K562 (cell line): ENCODE measurements around the gene VDR. TPM values are rescaled to one million over a fixed set of nuclear protein-coding genes. Genes with fewer than 3 reads are reported as not detected.

ENCODE experiments used
- ATAC-seq: fragments of 200-7000 bp; cut with Tn5 transposase; 3 replicates; pipeline ENCODE4 v1.9.1; 2020; ENCODE audit warnings: moderate library complexity
- BruUV-seq: library from RNA; stranded (reverse); fragments of 400-500 nt; replicated peaks from 2 replicates; lab custom pipeline; 2021; lab: Mats Ljungman, UMichigan
- CTCF ChIA-PET: fragments of 300-600 bp; formaldehyde crosslinking; extraction: SDS; loops from one replicate; lab custom pipeline; 2021; ENCODE audit warnings: low intra/inter-chr PET ratio; lab: Yijun Ruan, JAX
- POLR2A ChIA-PET: fragments of 300-600, 350-650 bp; sonication (Branson Sonifier 250); formaldehyde crosslinking; extraction: SDS; loops from one replicate; lab custom pipeline; 2021; ENCODE audit warnings: antibody characterized with exemption, inconsistent platforms; lab: Yijun Ruan, JAX
- DNase-seq, 4 experiments: peaks; one replicate each; pipeline versions ENCODE4 v3.0.0 to v3.0.0-alpha.2; 2011 to 2018; ENCODE audit warnings: low spot score in 3 of 4, mixed read lengths in 3 of 4; ENCODE audit errors: extremely low read depth in 1 of 4
- FAIRE-seq: peaks from 2 replicates; lab custom pipeline; 2011; peaks lifted over from hg19 to GRCh38; lab: Jason Lieb, UNC
- H2AFZ ChIP-seq: 2 replicates; pipeline ENCODE4 v1.6.0; 2011; ENCODE audit warnings: low read depth, low read length, control low read depth, inconsistent platforms
- H3K27ac ChIP-seq: fragments of 200-600 bp; 3 replicates; pipeline ENCODE4 v1.8.0; 2011; ENCODE audit warnings: low read depth, mild to moderate bottlenecking, control low read depth, inconsistent platforms, low read length, moderate library complexity, mixed read lengths; ENCODE audit errors: extremely low read depth
- H3K27me3 ChIP-seq, 2 experiments: fragments of 300-600 bp in 1 of 2; 2 replicates in 1 of 2; 3 replicates in 1 of 2; pipeline versions ENCODE4 v1.6.0 to v1.8.0; 2011; ENCODE audit warnings: inconsistent platforms in 2 of 2, low read length in 2 of 2, mild to moderate bottlenecking in 1 of 2, mixed read lengths in 1 of 2, moderate library complexity in 1 of 2; ENCODE audit not compliant: control insufficient read depth in 2 of 2, insufficient read depth in 2 of 2
- H3K36me3 ChIP-seq: fragments of 300-600 bp; 3 replicates; pipeline ENCODE4 v1.8.0; 2011; ENCODE audit warnings: mild to moderate bottlenecking, low read length, inconsistent platforms; ENCODE audit not compliant: control insufficient read depth, insufficient read depth
- H3K4me1 ChIP-seq, 2 experiments: fragments of 200-600 bp in 1 of 2; replicated peaks in 1 of 2; 2 replicates in 1 of 2; 3 replicates in 1 of 2; pipeline versions ENCODE4 v1.5.1 to v1.8.0; 2011; ENCODE audit warnings: inconsistent platforms in 2 of 2, low read length in 2 of 2, mild to moderate bottlenecking in 1 of 2, mixed read lengths in 1 of 2, moderate library complexity in 1 of 2; ENCODE audit not compliant: control insufficient read depth in 2 of 2, insufficient read depth in 2 of 2
- H3K4me2 ChIP-seq: 2 replicates; pipeline ENCODE4 v1.6.1; 2011; ENCODE audit warnings: low read length, control low read depth, inconsistent platforms, mixed read lengths; ENCODE audit not compliant: insufficient read depth
- H3K4me3 ChIP-seq: fragments of 200-600 bp; sonication (generic), shearing (Covaris generic); 2 replicates; pipeline ENCODE4 v1.5.1; 2016; ENCODE audit warnings: control low read depth, inconsistent platforms
- H3K79me2 ChIP-seq: fragments of 200-600 bp; 3 replicates; pipeline ENCODE4 v1.8.0; 2011; ENCODE audit warnings: low read length, inconsistent platforms; ENCODE audit not compliant: control insufficient read depth, insufficient read depth
- H3K9ac ChIP-seq, 2 experiments: 2 replicates each; pipeline versions ENCODE4 v1.6.0 to v1.6.1; 2011; ENCODE audit warnings: low read depth in 2 of 2, low read length in 2 of 2, control low read depth in 1 of 2, inconsistent platforms in 1 of 2, mild to moderate bottlenecking in 1 of 2, mixed read lengths in 1 of 2; ENCODE audit not compliant: insufficient read depth in 1 of 2
- H3K9me1 ChIP-seq: one replicate; pipeline ENCODE4 v1.6.0; 2011; ENCODE audit warnings: inconsistent platforms, mild to moderate bottlenecking, low read length, moderate library complexity; ENCODE audit not compliant: control insufficient read depth, insufficient read depth
- H3K9me3 ChIP-seq: replicated peaks from 2 replicates; pipeline ENCODE4 v1.5.1; 2011; ENCODE audit warnings: low read depth, low read length, inconsistent platforms; ENCODE audit not compliant: control insufficient read depth, insufficient read depth
- H4K20me1 ChIP-seq: replicated peaks from 2 replicates; pipeline ENCODE4 v1.6.1; 2011; ENCODE audit warnings: low read length, inconsistent platforms, mixed read lengths; ENCODE audit not compliant: control insufficient read depth, insufficient read depth
- BCOR ChIP-seq: fragments of 450-650 bp; IDR thresholded peaks from 2 replicates; pipeline ENCODE4 v1.6.1; 2016
- CSDE1 ChIP-seq, 2 experiments: fragments of 450-650 bp; IDR thresholded peaks; 2 replicates each; pipeline ENCODE4 v1.6.1; 2016; ENCODE audit warnings: mild to moderate bottlenecking in 1 of 2
- DDX20 ChIP-seq: fragments of 450-650 bp; IDR thresholded peaks from 2 replicates; pipeline ENCODE4 v1.6.1; 2016; ENCODE audit warnings: missing genetic modification characterization, low read depth, mild to moderate bottlenecking, missing compliant biosample characterization, moderate library complexity
- ELF1 ChIP-seq: fragments of 200-800 bp; sonication (Bioruptor generic); IDR thresholded peaks from 2 replicates; pipeline ENCODE4 v1.6.1; 2016; ENCODE audit warnings: missing genetic modification characterization, missing compliant biosample characterization
- ELF2 ChIP-seq: fragments of 250-450 bp; sonication (Bioruptor Pico); IDR thresholded peaks from 2 replicates; pipeline ENCODE4 v1.5.0; 2021; ENCODE audit warnings: mild to moderate bottlenecking
- KLF10 ChIP-seq: fragments of 250-450 bp; sonication (Bioruptor Pico); IDR thresholded peaks from 2 replicates; pipeline ENCODE4 v1.6.1; 2021; ENCODE audit warnings: matching md5 sums
- NCOA2 ChIP-seq, 2 experiments: fragments of 450-650 bp; IDR thresholded peaks; 2 replicates each; pipeline ENCODE4 v1.6.1; 2018; ENCODE audit warnings: mild to moderate bottlenecking in 2 of 2, moderate library complexity in 1 of 2; ENCODE audit not compliant: partially characterized antibody in 2 of 2
- NFIC ChIP-seq: fragments of 450-650 bp; IDR thresholded peaks from 2 replicates; pipeline ENCODE4 v1.6.1; 2017; ENCODE audit warnings: mild to moderate bottlenecking, inconsistent platforms
- NR2C2 ChIP-seq, 2 experiments: fragments of 200-800 bp in 1 of 2; sonication (Bioruptor generic) in 1 of 2; sonication (generic) in 1 of 2; formaldehyde crosslinking in 1 of 2; IDR thresholded peaks; 2 replicates each; pipeline versions ENCODE4 v1.6.1 to v1.8.0; 2016 to 2022; ENCODE audit warnings: mild to moderate bottlenecking in 1 of 2, missing compliant biosample characterization in 1 of 2, missing genetic modification characterization in 1 of 2, missing genetic modification reagents in 1 of 2
- RAD51 ChIP-seq: fragments of 450-650 bp; IDR thresholded peaks from 2 replicates; pipeline ENCODE4 v1.7.1; 2016; ENCODE audit warnings: low read depth, mild to moderate bottlenecking, borderline replicate concordance
- RBM39 ChIP-seq: fragments of 200-400 bp; formaldehyde crosslinking; optimal IDR thresholded peaks from 2 replicates; pipeline ENCODE3; 2018; ENCODE audit warnings: low read depth, low read length
- SMAD2 ChIP-seq: fragments of 150-350 bp; IDR thresholded peaks from 2 replicates; pipeline ENCODE4 v1.6.1; 2014; ENCODE audit warnings: low read depth, mild to moderate bottlenecking, low read length
- SMARCA5 ChIP-seq: fragments of 450-650 bp; IDR thresholded peaks from 2 replicates; pipeline ENCODE4 v1.6.1; 2016
- TAF1 ChIP-seq: IDR thresholded peaks from 2 replicates; pipeline ENCODE4 v1.6.1; 2011; ENCODE audit warnings: mild to moderate bottlenecking, low read length, moderate library complexity; ENCODE audit not compliant: insufficient read depth, control insufficient read depth, severe bottlenecking; ENCODE audit errors: extremely low read depth
- TAF15 ChIP-seq: fragments of 200-400 bp; formaldehyde crosslinking; IDR thresholded peaks from 2 replicates; pipeline ENCODE4 v1.6.1; 2017; ENCODE audit warnings: mild to moderate bottlenecking, low read depth, low read length, moderate library complexity
- TAF7 ChIP-seq: fragments of 450-650 bp; IDR thresholded peaks from 2 replicates; pipeline ENCODE4 v1.6.1; 2016; ENCODE audit warnings: missing genetic modification characterization, missing compliant biosample characterization
- U2AF1 ChIP-seq: fragments of 200-400 bp; formaldehyde crosslinking; optimal IDR thresholded peaks from 2 replicates; pipeline ENCODE3; 2017; ENCODE audit warnings: mild to moderate bottlenecking, low read depth, low read length, moderate library complexity
- ZBTB7A ChIP-seq: IDR thresholded peaks from 2 replicates; pipeline ENCODE4 v1.6.1; 2011; ENCODE audit warnings: low read depth, mild to moderate bottlenecking, low read length, moderate library complexity, borderline replicate concordance; ENCODE audit not compliant: control insufficient read depth
- ZC3H4 ChIP-seq: sonication (generic); formaldehyde crosslinking; IDR thresholded peaks from 2 replicates; pipeline ENCODE4 v1.9.0; 2021; ENCODE audit warnings: missing genetic modification reagents, borderline replicate concordance
- ZFP36 ChIP-seq: fragments of 150-350 bp; IDR thresholded peaks from 2 replicates; pipeline ENCODE4 v1.6.1; 2018; ENCODE audit warnings: low read length, low read depth; ENCODE audit not compliant: partially characterized antibody
- ZNF12 ChIP-seq: sonication (generic); formaldehyde crosslinking; IDR thresholded peaks from 2 replicates; pipeline ENCODE4 v1.4.0; 2020; ENCODE audit warnings: mild to moderate bottlenecking, missing genetic modification reagents
- WGBS: fragments of 100-300 bp; shearing (Covaris generic); methylation state at CpG from one replicate; pipeline ENCODE4 v1.1.6; 2016; ENCODE audit warnings: low coverage, mixed read lengths; ENCODE audit not compliant: insufficient coverage; ENCODE audit errors: missing lambda C conversion rate; 5-methylcytosine and 5-hydroxymethylcytosine counted together
- in situ Hi-C: fragments of 300-500 bp; cut with MboI; formaldehyde crosslinking; loops from 4 replicates; pipeline ENCODE4 v1.15.0; 2018; ENCODE audit warnings: inconsistent platforms, mixed read lengths
- intact Hi-C: fragments of 100-400 bp; cut with micrococcal nuclease; formaldehyde crosslinking; loops from 2 replicates; pipeline ENCODE4 v1.14.2; 2022
- polyA plus RNA-seq, 8 experiments: library from polyadenylated mRNA; depleted of rRNA in 4 of 8; stranded (reverse) in 5 of 8; unstranded in 3 of 8; fragments of >200 nt; fragmentation: Nextera tagmentation in 2 of 8; fragmentation: Illumina TruSeq in 1 of 8; extraction: Ambion mirVana in 2 of 8; extraction: Trizol in 1 of 8; gene quantifications; 2 replicates each; pipeline versions ENCODE4 v1.2.1 to v1.2.3, GENCODE V29; 2011 to 2014; ENCODE audit warnings: inconsistent platforms in 1 of 8, missing spikeins in 1 of 8
- total RNA-seq, 7 experiments: library from RNA; depleted of rRNA in 6 of 7; stranded (reverse); fragments of >200 nt in 6 of 7; fragmentation: Illumina TruSeq in 2 of 7; extraction: Trizol in 2 of 7; gene quantifications; 2 replicates each; pipeline versions ENCODE4 v1.2.1 to v1.2.3, GENCODE V29; 2011 to 2021; ENCODE audit warnings: low replicate concordance in 1 of 7
- TF ChIP-seq, protein P1 (sequence below): fragments of 450-650 bp; IDR thresholded peaks from one replicate; pipeline ENCODE4 v1.6.1; 2018; ENCODE audit warnings: mild to moderate bottlenecking, moderate library complexity; ENCODE audit not compliant: partially characterized antibody

Gene VDR
- total and polyA plus RNA-seq, 9 of the 15 experiments (the other 6 are each of a cell fraction or from before 2014, with no cell fraction given) = 0.61 to 4.8 (median 2.0) TPM

DNA sequence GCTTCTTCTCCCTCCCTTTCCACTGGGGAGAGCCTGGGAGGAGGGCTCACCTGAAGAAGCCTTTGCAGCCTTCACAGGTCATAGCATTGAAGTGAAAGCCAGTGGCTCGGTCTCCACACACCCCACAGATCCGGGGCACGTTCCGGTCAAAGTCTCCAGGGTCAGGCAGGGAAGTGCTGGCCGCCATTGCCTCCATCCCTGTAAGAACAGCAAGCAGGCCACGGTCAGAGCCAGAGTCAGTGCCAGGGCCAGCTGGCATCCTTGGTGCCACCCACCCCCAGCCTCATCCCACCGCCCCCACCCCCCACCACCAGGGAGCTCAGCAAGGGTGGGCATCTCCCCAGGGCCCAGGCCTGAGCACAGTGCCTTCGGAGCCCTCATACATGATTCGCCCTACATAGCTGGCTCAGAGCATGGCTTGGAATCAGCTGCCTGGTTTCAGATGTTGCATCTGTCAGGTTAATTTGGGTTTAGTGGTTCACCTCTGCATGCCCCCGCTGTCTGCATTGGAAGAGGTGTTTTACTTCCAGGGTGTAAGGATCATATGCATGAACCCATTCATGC lies 25.8 kb downstream of the VDR start (continued):
- TF ChIP-seq TAF15 (no peak), NR2C2 (CRISPR knock-in tag; IDR thresholded peaks at IDR 0.05) (no peak), NR2C2 (tag; IDR thresholded peaks at IDR 0.05) (no peak), NCOA2 (IDR thresholded peaks at IDR 0.05; ENCODE audit: partially characterized antibody in 2 of 2) (no peak)

DNA sequence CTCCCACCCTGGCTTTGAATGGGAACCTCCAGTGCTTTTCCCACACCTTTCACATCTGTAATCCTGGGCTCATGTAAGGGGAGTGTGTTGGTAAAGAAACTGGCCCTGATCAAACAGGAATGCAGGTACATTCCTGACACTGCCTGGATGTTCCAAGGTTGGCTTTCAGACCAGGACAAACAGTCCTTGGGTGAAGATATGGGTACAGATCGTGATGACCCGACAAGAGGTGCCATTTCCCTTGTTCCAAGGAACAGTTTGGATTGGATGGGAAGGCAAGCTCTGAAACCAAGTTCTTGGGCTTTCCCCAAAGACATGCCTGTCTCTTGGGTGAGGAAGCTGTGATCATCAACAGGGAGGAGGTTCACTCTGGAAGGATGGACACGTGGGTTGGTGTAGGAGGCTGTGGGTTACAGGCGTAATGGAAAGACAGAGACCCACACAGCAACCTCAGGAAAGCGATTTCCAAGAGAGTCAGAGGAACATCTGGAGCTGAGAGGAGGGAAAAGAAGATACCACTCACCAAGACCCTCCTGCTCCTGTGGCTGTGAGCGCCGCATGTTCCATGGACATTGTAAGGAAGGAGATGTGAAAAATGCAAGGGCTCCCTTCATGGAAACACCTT lies 26.4 kb downstream of the VDR start:
- intact Hi-C loops (no loop called here), in situ Hi-C loops (no loop called here)
- H3K9me1 ChIP-seq = no peaks in the 10 kb centered on the region
- WGBS = 39% methylated on average over 7 of the region's 7 CpGs
- no peaks in the 10 kb centered on the region for H3K36me3 ChIP-seq
- H4K20me1 ChIP-seq = no peaks in the 10 kb centered on the region
- TF ChIP-seq NFIC (no peak), BCOR (no peak), KLF10 (CRISPR knock-in tag) (no peak), SMARCA5 (no peak), TAF1 (no peak), DDX20 (tag) (no peak), SMAD2 (no peak), ZNF12 (CRISPR knock-in tag) (no peak), ELF2 (CRISPR knock-in tag) (no peak), CSDE1 (IDR thresholded peaks at IDR 0.05) (no peak), TAF7 (tag) (no peak), ZFP36 (no peak), ZC3H4 (CRISPR knock-in tag) (no peak), U2AF1 (no peak), RBM39 (no peak), RAD51 (no peak), ZBTB7A (no peak), ELF1 (tag) (no peak)
- TF ChIP-seq, protein P1, sequence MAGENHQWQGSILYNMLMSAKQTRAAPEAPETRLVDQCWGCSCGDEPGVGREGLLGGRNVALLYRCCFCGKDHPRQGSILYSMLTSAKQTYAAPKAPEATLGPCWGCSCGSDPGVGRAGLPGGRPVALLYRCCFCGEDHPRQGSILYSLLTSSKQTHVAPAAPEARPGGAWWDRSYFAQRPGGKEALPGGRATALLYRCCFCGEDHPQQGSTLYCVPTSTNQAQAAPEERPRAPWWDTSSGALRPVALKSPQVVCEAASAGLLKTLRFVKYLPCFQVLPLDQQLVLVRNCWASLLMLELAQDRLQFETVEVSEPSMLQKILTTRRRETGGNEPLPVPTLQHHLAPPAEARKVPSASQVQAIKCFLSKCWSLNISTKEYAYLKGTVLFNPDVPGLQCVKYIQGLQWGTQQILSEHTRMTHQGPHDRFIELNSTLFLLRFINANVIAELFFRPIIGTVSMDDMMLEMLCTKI = no peak
- BruUV-seq = no TSS peak
- ATAC-seq (no peak), FAIRE-seq (no peak), DNase-seq (no peak)
- peaks cover 0 to 6% of the 10 kb centered on the region in 2 experiments; a peak in 1 of 5 replicates for H3K4me1 ChIP-seq
- no peak overlapping the region for H3K4me2 ChIP-seq
- H3K9ac ChIP-seq = no peak overlapping the region
- H3K79me2 ChIP-seq = no peaks in the 10 kb centered on the region
- H3K9me3 ChIP-seq = no peaks in the 10 kb centered on the region
- CTCF ChIA-PET = no interaction called here
- no peak overlapping the region for H3K27ac ChIP-seq
- H2AFZ ChIP-seq = no peak overlapping the region
- POLR2A ChIA-PET = no interaction called here
- H3K27me3 ChIP-seq = no peaks in the 10 kb centered on the region; a peak in 1 of 5 replicates
- no peak overlapping the region for H3K4me3 ChIP-seq
